ENCODE measurements around the gene PIWIL4.
A peak's percentile ranks its signal among the peaks of the same experiment; 100 is the strongest.

DNA sequence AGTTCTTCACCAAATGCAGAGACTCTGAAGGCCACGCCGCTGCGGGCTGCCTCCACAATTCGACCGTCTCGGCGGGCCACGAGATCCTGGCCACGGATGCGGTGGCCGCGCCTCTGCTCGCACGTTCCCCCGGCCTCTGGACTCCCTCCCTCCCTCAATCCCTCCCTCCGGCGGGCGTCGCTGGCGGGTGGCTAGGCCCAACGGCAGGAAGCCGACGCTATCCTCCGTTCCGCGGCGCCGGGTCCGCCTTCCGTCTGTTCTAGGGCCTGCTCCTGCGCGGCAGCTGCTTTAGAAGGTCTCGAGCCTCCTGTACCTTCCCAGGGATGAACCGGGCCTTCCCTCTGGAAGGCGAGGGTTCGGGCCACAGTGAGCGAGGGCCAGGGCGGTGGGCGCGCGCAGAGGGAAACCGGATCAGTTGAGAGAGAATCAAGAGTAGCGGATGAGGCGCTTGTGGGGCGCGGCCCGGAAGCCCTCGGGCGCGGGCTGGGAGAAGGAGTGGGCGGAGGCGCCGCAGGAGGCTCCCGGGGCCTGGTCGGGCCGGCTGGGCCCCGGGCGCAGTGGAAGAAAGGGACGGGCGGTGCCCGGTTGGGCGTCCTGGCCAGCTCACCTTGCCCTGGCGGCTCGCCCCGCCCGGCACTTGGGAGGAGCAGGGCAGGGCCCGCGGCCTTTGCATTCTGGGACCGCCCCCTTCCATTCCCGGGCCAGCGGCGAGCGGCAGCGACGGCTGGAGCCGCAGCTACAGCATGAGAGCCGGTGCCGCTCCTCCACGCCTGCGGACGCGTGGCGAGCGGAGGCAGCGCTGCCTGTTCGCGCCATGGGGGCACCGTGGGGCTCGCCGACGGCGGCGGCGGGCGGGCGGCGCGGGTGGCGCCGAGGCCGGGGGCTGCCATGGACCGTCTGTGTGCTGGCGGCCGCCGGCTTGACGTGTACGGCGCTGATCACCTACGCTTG is 23.2 kb upstream of the PIWIL4 start, which contains the start of gene FUT4:
- TF ChIP-seq NFIC (IDR thresholded peaks at IDR 0.05; ENCODE audit: borderline replicate concordance) (no peak), GABPA (IDR thresholded peaks at IDR 0.05; ENCODE audit: low read depth) (peak; percentile 61), TAF1 (IDR thresholded peaks at IDR 0.05; ENCODE audit: borderline replicate concordance, low read depth, low read length) (peak; percentile 55; the same call in 1 of the 2 replicates), CHD2 (IDR thresholded peaks at IDR 0.05; ENCODE audit: low read length, partially characterized antibody) (no peak), JUND (IDR thresholded peaks at IDR 0.05) (no peak), POLR2AphosphoS5 (IDR thresholded peaks at IDR 0.05; ENCODE audit: low read depth, low read length) (peak; percentile 70; the same call in 1 of the 2 replicates), NRF1 (IDR thresholded peaks at IDR 0.05; ENCODE audit: low read depth, low read length) (no peak), SMC3 (IDR thresholded peaks at IDR 0.05; ENCODE audit: low read depth, low read length) (no peak), FOSL2 (IDR thresholded peaks at IDR 0.05; ENCODE audit: borderline replicate concordance, low read depth) (no peak), RCOR1 (IDR thresholded peaks at IDR 0.05; ENCODE audit: low read length) (no peak)
- TF ChIP-seq, protein P1, sequence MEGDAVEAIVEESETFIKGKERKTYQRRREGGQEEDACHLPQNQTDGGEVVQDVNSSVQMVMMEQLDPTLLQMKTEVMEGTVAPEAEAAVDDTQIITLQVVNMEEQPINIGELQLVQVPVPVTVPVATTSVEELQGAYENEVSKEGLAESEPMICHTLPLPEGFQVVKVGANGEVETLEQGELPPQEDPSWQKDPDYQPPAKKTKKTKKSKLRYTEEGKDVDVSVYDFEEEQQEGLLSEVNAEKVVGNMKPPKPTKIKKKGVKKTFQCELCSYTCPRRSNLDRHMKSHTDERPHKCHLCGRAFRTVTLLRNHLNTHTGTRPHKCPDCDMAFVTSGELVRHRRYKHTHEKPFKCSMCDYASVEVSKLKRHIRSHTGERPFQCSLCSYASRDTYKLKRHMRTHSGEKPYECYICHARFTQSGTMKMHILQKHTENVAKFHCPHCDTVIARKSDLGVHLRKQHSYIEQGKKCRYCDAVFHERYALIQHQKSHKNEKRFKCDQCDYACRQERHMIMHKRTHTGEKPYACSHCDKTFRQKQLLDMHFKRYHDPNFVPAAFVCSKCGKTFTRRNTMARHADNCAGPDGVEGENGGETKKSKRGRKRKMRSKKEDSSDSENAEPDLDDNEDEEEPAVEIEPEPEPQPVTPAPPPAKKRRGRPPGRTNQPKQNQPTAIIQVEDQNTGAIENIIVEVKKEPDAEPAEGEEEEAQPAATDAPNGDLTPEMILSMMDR (IDR thresholded peaks at IDR 0.05): no peak; the same call in 1 of the 2 replicates
- TF ChIP-seq, protein P2, sequence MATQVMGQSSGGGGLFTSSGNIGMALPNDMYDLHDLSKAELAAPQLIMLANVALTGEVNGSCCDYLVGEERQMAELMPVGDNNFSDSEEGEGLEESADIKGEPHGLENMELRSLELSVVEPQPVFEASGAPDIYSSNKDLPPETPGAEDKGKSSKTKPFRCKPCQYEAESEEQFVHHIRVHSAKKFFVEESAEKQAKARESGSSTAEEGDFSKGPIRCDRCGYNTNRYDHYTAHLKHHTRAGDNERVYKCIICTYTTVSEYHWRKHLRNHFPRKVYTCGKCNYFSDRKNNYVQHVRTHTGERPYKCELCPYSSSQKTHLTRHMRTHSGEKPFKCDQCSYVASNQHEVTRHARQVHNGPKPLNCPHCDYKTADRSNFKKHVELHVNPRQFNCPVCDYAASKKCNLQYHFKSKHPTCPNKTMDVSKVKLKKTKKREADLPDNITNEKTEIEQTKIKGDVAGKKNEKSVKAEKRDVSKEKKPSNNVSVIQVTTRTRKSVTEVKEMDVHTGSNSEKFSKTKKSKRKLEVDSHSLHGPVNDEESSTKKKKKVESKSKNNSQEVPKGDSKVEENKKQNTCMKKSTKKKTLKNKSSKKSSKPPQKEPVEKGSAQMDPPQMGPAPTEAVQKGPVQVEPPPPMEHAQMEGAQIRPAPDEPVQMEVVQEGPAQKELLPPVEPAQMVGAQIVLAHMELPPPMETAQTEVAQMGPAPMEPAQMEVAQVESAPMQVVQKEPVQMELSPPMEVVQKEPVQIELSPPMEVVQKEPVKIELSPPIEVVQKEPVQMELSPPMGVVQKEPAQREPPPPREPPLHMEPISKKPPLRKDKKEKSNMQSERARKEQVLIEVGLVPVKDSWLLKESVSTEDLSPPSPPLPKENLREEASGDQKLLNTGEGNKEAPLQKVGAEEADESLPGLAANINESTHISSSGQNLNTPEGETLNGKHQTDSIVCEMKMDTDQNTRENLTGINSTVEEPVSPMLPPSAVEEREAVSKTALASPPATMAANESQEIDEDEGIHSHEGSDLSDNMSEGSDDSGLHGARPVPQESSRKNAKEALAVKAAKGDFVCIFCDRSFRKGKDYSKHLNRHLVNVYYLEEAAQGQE (IDR thresholded peaks at IDR 0.05; ENCODE audit: low read depth, low read length): no peak

Data from SK-N-SH (cell line).